GM18498 (cell line): ENCODE data around the gene PARD6G.

Source experiments
- ATAC-seq: cut with Tn5 transposase; IDR thresholded peaks from one replicate; pipeline ENCODE4 v1.9.1; 2021; ENCODE audit warnings: mild to moderate bottlenecking, moderate library complexity; ENCODE audit not compliant: unreplicated experiment

Gene PARD6G

DNA sequence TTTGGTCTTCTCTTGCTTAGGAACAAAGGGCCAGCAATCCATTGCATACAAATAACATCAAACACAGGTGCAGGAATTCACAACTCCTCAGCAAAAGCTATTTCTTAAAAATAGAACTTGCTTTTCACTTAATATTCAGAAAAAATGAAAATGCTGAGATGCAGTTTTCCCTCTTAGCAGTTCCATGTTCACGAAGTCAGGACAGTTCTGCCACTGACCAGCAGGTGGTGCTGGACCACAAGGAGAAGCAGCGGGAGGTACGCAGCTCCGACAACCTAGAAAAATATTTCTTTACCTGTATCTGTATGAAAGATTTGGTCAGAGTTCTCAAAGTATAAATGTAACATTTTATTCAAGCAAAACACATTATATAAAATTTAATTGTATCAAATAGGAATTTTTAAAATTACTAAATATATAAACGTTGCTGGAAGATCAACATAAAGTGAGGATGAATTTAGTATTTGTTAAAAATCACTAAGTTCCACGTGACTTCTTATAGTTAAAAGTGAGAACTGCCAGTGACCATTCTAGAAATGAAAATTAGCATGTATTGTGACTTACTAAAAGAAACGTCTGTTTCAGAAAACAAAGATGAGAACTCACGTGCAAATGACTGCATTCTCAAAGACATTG, 89.5 kb downstream of the PARD6G start:
- ATAC-seq, result no peak

DNA sequence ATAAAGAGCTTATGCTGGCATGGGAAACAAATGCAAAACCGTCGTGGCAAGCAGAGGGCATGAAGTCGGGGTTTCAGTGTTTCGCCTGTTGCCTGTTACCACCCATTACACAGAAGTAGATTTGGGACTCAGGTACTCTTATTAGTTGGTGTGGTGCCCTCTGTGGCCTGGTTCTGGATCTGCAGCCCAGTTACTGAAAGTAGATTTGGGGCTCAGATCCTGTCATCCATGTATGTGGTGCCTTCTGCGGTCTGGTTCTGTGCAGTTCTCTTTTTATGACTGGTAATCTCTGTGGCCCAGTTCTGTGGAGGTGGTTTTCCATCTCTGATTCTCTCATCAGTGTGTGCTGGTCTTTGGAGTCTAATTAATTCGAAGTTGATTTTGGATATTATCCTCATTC, 93.0 kb downstream of the PARD6G start:
- peak; percentile 79 for ATAC-seq

DNA sequence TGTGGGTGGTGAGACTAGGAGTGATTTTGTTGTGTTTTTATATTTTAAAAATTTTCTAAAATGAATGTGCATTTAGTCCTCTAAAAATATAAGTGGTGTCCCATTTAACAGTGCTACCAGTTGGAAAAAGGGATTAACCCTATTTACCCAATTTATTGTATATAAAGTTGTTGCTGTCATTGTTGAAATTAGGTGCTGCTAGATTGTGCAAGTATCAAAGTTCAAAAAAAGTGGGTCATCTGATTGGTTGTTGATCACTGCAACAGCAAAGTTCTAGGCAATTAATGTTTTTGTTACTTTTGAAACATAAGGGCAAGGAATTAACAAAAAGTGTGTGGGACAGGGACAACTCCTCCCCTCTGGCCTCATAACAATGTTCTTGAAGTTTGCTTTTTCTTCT, 97.6 kb downstream of the PARD6G start:
- ATAC-seq, result no peak

DNA sequence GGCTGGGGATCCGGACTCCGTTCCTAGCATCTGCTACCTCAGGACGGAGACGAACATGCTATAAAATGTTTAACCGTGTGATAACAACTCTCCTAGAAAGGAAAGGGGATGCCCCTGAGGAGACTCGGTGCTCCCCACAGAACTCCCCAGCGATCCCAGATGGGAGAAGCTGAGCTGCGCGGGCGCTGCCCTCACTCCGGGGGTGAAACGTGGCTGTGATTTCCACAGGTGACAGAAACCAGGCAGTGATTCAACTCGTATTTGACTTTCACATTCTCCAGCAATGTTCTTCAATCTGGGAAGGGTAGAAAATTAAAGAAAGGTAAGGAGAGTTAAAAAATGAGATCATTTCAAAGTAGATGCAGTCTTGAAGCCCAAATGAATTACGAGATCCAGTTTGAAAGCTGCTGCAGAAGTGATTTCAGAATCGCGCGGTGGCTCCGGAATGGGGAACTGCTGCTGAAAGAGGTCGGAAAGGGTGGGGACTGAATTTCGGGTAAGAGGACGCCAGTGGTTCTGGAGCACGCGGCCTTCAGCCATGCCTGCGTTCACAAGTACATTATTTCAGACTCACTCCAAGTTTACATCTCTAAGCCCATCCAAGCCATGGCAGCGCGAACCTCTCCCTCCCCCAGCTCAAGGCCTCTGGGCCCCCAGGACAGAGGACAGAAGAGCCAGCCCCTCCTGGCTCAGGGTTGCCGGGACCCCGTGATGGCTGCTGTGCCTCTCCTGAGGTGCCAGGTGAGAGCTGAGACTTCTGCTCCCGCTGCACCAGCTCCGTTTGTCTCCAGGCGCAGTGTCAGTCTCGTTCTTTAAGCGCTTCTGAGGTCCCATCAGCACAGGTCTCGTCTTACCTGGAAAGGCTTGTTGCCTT, 98.8 kb downstream of the PARD6G start:
- peak; percentile 9 for ATAC-seq

DNA sequence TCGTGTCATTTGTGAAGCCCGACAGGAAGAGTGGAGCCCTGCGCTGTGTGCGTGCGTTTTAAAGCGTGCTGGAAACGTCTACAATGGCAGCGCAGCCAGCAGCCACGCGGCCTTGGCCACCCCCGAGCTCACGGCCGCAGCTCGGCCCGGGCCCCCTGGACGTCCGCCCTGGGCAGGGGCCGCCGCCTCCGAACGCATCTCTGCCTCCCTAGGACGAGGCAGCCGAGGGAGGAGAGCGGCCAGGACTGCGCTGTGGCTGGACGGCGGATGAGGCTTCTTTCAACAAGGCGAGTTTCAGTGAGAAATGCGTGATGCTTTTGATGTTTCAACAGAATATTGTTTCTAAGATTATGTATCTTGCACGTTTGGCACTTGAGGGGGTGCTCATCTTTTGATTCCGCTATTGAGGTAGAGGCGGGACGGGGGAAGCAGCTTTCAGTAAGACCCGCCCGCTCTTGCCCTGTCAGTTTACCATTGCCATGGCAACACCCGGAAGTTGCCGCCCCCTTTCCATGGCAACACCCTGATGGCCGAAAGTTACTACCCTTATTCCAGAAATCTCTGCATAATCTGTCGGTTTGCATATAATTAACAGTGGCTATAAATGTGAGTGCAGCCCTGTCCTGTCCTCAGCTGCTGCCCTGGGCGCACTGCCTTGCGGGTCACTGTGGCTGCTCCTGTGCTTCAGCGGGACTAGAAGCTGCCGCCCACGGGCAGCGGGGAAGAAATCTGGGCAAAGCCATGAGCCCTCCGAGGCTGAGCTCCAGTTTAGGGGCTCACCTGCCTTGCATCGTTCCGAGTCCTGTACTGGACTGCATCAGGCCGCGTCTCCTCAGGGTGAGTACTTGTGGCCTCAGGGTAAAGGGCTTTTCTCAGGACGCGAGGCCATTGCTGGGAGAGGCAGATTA, 99.6 kb downstream of the PARD6G start:
- ATAC-seq, result peak; percentile 84

DNA sequence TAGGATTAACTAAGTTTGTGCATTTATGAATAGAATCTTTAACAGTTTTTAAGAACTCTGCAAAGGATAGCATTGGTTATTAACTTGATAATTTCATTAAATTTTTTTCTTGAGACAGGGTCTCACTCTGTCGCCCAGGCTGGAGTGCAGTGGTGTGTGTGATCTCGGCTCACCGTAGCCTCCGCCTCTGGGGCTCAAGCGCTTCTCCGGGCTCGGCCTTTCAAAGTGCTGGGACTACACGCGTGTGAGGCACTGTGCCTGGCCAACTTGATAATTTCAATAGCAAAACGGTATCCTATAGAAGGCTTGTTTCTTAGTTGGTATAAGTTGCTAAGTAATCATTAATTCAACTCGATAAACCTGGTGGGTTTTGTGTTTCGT, 100.3 kb downstream of the PARD6G start:
- peak; percentile 35 for ATAC-seq

DNA sequence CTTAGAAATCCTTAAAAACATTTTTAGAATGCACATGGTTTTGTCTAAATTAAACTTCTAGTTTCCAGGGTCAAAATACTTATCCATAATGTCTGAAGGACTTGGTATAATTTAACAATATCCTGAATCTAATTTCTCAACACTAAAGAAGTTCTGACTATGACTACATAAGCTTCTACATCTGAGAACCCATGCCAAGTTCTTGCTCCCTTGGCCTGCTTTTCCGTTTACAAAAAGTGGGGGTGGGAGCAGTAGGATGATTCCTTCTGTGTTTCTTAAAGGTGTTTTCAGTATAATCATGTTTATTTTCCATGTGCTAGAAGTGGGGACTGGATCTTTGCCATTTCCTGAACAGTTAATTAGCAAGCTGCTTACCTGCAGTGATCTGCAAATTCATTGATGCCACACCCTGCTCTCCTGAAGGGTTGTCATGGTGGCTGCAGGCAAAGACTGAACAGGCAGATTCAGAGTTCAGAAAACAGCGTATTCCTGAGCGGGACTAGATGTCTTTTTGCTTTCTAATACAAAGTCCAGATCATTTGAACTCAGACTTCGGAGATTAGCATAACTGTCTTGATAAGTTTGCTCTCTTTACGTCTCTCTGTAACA, 102.0 kb downstream of the PARD6G start:
- no peak for ATAC-seq

DNA sequence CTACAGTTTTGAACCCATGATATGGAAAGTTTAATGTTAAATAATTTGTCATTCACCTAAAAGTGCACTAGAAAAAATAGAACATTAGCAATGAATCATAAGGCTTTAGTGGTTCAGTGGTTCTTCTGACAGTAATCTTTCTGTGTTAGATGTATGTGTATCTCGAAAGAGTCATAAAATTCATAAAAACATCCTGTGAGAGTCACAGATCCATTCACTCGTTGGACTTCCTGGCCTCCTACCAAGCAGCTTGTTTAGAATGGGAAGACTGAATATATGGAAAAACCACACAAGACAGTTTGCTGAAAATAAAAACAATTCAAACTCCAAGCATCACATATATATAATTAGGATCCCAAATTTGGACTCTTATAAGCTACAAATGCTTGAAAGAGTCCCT, 103.4 kb downstream of the PARD6G start:
- ATAC-seq, result no peak

DNA sequence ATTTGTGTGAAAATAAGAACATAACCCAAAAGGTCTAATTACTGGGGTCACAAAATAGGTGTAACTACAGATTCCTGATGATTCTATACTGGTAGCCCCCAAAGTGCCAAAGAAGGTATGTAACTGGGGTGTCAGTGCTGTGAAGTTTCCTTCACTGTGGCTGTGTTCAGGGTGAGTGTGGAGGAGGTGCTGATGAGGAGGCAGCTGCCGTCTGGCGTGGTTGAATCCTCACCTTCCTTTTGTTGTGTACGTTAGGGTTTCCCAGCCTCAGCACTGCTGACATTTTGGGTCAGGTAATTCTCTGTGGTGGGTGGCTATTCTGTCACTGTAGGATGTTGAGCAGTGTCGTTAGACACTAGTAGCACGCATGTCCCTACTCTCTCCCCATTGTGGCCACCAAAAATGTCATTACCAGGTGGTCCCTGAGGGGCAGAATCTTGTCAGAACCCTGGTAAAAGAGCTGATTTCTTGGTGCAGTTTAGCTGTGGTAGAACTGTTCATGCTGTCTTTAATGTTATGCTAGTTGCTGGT, 106.8 kb downstream of the PARD6G start:
- ATAC-seq, result no peak

DNA sequence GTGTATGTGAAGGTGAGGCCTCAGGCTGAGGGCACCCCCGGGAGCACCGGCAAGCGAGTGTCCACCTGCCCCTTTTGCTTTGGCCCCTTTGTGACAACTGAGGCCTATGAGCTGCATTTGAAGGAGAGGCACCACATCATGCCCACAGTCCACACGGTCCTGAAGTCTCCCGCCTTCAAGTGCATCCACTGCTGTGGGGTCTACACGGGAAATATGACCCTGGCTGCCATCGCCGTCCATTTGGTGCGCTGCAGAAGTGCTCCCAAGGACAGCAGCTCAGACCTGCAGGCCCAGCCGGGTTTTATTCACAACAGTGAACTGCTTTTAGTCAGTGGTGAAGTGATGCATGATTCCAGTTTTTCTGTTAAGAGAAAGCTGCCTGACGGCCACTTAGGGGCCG, 109.3 kb downstream of the PARD6G start:
- ATAC-seq, result no peak

DNA sequence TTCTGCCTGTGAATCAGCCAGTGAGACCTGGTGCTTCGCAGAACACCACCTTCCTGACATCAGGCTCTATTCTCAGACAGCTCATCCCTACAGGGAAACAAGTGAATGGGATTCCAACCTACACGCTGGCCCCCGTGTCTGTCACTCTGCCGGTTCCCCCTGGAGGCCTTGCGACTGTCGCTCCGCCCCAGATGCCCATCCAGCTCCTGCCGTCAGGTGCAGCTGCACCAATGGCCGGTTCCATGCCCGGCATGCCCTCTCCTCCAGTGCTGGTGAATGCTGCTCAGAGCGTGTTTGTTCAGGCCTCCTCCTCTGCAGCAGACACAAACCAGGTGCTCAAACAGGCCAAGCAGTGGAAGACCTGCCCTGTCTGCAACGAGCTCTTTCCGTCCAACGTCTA, 110.2 kb downstream of the PARD6G start:
- ATAC-seq, result no peak

DNA sequence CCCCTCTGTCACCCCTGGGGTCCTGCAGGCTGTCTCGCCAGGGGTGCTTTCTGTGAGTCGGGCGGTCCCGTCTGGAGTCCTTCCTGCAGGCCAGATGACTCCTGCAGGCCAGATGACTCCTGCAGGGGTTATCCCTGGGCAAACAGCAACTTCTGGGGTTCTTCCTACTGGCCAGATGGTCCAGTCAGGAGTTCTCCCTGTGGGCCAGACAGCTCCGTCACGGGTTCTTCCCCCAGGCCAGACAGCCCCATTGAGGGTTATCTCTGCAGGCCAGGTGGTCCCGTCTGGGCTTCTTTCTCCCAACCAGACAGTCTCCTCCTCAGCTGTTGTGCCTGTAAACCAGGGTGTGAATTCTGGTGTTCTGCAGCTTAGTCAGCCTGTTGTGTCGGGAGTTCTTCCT, 110.6 kb downstream of the PARD6G start:
- no peak for ATAC-seq

DNA sequence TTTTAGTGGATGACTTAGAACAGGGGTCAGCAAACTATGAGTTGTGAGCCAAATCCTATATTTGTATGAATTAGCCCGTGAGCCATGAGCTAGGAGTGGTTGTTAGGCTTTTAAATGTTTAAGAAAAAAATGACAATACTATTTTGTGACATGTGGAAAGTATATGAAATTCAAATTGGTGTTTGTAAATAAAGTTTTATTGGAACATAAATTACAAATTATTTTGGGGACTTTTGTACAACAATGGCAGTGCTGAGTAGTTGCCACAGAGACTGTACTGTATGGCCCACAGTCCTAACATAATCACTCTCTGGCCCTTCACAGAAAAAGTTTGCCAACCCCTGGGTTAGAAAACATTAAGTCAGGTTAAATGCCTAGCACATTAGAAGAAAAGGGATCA, 112.2 kb downstream of the PARD6G start:
- no peak for ATAC-seq

DNA sequence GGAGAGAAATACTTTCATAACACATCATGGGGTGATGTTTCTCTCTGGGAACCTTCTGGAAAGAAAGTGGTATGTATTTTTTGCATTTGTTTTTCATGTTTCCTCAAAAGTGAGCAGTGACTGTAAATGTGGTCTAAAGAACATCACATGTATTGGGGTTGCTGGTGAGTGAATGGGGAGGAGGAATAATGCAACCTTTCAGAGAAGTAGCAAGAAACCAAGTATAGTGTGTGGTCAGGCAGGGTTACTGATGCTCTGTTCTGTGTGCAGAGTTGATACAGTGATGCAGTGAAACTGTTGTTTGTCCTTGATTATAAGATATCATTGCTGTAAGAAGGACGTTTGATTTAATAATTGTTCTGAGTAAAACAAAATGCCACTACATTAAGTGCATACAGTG, 114.2 kb downstream of the PARD6G start:
- ATAC-seq, result no peak

DNA sequence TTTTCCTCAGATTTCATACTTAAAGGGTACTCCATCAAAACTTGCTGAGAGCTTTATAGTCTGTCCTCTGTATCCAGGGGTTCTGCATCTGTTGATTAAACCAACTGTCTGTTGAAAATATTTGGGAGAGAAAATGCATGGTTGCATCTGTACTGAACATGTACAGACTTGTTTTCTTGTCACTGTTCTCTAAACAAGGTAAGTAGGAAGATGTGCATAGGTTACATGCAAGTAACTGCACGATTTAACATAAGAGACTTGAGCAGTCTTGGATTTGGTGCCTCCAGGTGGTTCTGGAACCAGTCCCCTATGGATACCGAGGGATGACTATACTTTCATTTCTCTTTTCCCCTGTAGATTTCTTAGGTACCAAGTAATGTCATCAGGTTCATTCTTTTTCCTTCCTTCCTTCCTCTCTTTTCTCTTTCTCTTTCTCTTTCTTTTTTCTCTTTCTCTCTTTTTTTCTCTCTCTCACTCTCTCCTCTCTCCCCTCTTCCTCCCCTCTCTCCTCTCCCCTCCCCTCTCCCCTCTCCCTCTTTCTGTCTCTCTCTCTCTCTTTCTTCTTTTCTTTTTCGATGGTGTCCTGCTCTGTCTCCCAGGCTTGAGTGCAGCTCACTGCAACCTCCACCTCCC, 115.0 kb downstream of the PARD6G start:
- ATAC-seq, result no peak

DNA sequence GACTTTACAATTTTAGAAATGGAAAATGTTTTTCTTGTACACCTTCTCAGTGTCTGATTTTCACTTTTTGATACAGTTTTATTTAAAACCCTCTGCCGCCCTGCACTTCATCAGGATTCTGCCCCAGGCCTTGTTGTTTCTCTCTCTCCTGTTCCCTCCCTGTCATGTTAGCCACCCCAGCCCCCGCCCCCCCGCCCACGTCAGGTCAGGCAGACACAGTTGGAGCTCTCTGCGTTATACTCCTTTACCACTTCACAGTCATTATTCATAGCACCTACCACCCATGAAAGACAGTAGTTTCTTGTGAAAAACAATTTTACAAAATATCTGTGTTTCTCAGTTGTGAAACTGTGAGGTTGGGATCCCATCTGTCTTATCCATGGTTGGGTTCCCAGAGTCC, 116.8 kb downstream of the PARD6G start:
- ATAC-seq, result no peak

DNA sequence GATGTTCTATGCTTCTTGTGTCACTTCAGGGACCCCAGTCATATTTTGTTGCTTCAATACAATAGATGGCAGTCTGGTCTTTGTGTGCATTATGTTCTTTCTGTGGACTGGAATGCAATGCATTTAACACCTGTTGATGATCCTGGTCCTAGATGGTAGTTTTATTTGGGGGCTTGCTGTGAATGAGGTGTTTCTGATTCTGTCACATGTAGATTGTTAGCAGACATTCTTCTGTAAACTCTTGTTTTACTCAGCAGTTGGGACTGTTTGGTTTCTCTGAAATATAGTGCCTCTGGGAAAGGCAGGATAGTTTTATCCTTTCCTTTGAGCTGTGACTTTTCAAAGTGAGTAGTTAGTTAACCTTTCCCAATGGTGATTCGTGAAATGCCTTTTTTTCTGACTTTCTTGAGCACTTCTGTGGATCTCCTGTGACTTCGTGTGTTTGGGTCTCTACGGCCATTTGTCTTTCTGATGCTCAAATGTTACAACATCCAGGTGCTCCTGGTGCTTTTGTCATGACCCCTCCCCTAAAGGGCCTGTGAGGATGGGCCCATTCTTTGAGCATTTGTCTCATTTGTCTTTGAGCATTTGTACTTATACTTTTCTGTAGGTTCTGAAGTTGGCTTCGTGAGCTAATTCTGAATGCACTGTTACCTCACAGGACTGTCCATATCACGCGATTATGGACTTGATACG, 117.5 kb downstream of the PARD6G start:
- ATAC-seq, result no peak

DNA sequence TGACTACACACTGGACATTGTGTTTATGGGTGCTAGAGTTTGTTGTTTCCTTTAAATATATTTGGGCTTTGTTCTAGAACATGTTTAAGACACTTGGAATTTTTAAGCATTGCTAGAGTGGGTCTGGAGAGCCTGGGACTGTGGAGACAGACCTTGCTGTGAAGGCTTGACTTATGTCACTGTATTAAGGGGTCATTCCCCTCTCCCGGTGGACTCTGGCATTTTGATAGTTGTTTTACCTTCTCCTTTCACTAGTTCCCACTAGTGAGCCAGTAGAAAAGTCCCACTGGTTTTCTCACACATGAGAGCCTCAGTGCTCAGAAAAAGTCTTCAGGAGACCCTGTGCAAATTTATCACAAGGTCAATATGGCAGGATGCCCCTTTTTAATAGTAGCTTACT, 119.7 kb downstream of the PARD6G start:
- no peak for ATAC-seq

DNA sequence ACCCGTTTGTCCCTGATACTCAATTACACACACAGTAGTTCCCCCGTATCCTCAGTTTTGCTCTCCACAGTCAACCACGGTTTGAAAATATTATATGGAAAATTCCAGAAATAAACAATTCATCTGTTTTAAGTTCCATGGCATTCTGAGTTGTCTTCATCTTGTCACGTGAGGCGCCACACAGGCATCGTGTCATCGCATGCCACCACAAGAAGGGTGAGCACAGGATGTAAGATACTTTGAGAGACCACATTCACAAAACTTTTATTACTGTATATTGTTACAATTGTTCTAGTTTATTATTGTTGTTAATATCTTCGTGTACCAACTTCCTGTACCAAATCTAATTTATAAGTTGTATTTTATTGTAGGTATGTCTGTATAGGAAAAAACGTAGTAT, 120.5 kb downstream of the PARD6G start:
- no peak for ATAC-seq

DNA sequence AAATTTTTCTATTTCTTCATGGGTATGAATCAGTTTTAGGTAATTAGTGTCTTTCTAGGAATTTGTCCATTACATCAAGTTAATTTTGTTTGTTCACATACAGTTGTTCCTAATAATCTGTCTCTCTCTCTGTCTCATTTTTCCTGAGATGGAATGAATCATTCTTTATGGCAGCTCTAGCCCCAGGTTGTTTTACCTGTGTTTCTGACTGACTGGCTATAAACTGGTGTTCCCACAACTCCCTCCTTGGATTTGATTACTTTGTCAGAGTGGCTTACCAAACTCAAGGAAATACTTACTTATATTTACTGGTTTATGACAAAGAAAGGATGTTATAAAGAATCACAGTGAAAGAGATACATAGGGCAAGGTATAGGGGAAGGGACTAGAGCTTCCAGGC, 123.2 kb downstream of the PARD6G start:
- ATAC-seq, result no peak
